ENCODE data around the gene KMT2A.
A peak's percentile ranks its signal among the peaks of the same experiment; 100 is the strongest.

Gene KMT2A

GRCh38 chr11:118485273-118485672, 49.0 kb downstream of the KMT2A start:
- no peaks in the 10 kb centered on the region for H3K9me2 ChIP-seq (replicated peaks; ENCODE audit: low read depth, low read length)
- H3K4me3 ChIP-seq (ENCODE audit: low read length, poor library complexity, severe bottlenecking) = no peak overlapping the region
- H3K27me3 ChIP-seq (ENCODE audit: insufficient read depth, low read length, poor library complexity, severe bottlenecking) = no peaks in the 10 kb centered on the region
- no peaks in the 10 kb centered on the region for H3K9me3 ChIP-seq (ENCODE audit: insufficient read depth, low read depth, low read length)
- H3K9ac ChIP-seq (ENCODE audit: low read depth, low read length, poor library complexity, severe bottlenecking) = no peak overlapping the region
- H3K79me2 ChIP-seq (ENCODE audit: insufficient read depth, low read length) = no peaks in the 10 kb centered on the region
- H3K4me2 ChIP-seq (ENCODE audit: low read depth, low read length, poor library complexity, severe bottlenecking) = no peak overlapping the region
- H2AFZ ChIP-seq (ENCODE audit: low read length) = no peak overlapping the region
- TF ChIP-seq CTCF (conservative IDR thresholded peaks at IDR 0.05; ENCODE audit: low read length) = peak; percentile 39
- TF ChIP-seq EZH2phosphoT487 (IDR thresholded peaks at IDR 0.05; ENCODE audit: borderline replicate concordance) = no peak
- peaks cover 80% of the 10 kb centered on the region for H3K36me3 ChIP-seq (ENCODE audit: insufficient read depth, low read length)
- H4K20me1 ChIP-seq (ENCODE audit: insufficient read depth, low read length, poor library complexity, severe bottlenecking) = no peaks in the 10 kb centered on the region
- H3F3A ChIP-seq (ENCODE audit: low read depth) = peaks cover 6% of the 10 kb centered on the region; the same call in 1 of the 2 replicates
- H3K4me1 ChIP-seq (ENCODE audit: insufficient read depth, low read length, poor library complexity, severe bottlenecking) = no peaks in the 10 kb centered on the region

GRCh38 chr11:118488480-118489109, 52.3 kb downstream of the KMT2A start:
- no peaks in the 10 kb centered on the region for H3K4me1 ChIP-seq (ENCODE audit: insufficient read depth, low read length, poor library complexity, severe bottlenecking)
- no peaks in the 10 kb centered on the region for H3K27me3 ChIP-seq (ENCODE audit: insufficient read depth, low read length, poor library complexity, severe bottlenecking)
- no peaks in the 10 kb centered on the region for H3K9me3 ChIP-seq (ENCODE audit: insufficient read depth, low read depth, low read length)
- TF ChIP-seq EZH2phosphoT487 (IDR thresholded peaks at IDR 0.05; ENCODE audit: borderline replicate concordance) = no peak
- peak; percentile 90 for TF ChIP-seq CTCF (conservative IDR thresholded peaks at IDR 0.05; ENCODE audit: low read length)
- no peak overlapping the region for H2AFZ ChIP-seq (ENCODE audit: low read length)
- H3K4me3 ChIP-seq (ENCODE audit: low read length, poor library complexity, severe bottlenecking) = no peak overlapping the region
- H3K4me2 ChIP-seq (ENCODE audit: low read depth, low read length, poor library complexity, severe bottlenecking) = no peak overlapping the region
- no peaks in the 10 kb centered on the region for H3K79me2 ChIP-seq (ENCODE audit: insufficient read depth, low read length)
- H3K36me3 ChIP-seq (ENCODE audit: insufficient read depth, low read length) = peaks cover 83% of the 10 kb centered on the region
- no peaks in the 10 kb centered on the region for H3K9me2 ChIP-seq (replicated peaks; ENCODE audit: low read depth, low read length)
- no peaks in the 10 kb centered on the region for H4K20me1 ChIP-seq (ENCODE audit: insufficient read depth, low read length, poor library complexity, severe bottlenecking)
- peaks cover 6% of the 10 kb centered on the region; the same call in 1 of the 2 replicates for H3F3A ChIP-seq (ENCODE audit: low read depth)
- no peak overlapping the region for H3K9ac ChIP-seq (ENCODE audit: low read depth, low read length, poor library complexity, severe bottlenecking)

- no peak for TF ChIP-seq EZH2phosphoT487 (IDR thresholded peaks at IDR 0.05; ENCODE audit: borderline replicate concordance)
- TF ChIP-seq CTCF (conservative IDR thresholded peaks at IDR 0.05; ENCODE audit: low read length) = no peak
- Histone ChIP-seq H4K20me1 (ENCODE audit: insufficient read depth, low read length, poor library complexity, severe bottlenecking) (no peaks in the 10 kb centered on the region), H3K9me3 (ENCODE audit: insufficient read depth, low read depth, low read length) (no peaks in the 10 kb centered on the region), H3F3A (ENCODE audit: low read depth) (peaks cover 6% of the 10 kb centered on the region; the same call in 1 of the 2 replicates), H3K4me3 (ENCODE audit: low read length, poor library complexity, severe bottlenecking) (no peak overlapping the region), H3K36me3 (ENCODE audit: insufficient read depth, low read length) (peaks cover 87% of the 10 kb centered on the region), H3K4me2 (ENCODE audit: low read depth, low read length, poor library complexity, severe bottlenecking) (no peak overlapping the region), H3K9ac (ENCODE audit: low read depth, low read length, poor library complexity, severe bottlenecking) (no peak overlapping the region), H3K79me2 (ENCODE audit: insufficient read depth, low read length) (no peaks in the 10 kb centered on the region), H3K4me1 (ENCODE audit: insufficient read depth, low read length, poor library complexity, severe bottlenecking) (no peaks in the 10 kb centered on the region), H3K9me2 (replicated peaks; ENCODE audit: low read depth, low read length) (no peaks in the 10 kb centered on the region), H3K27me3 (ENCODE audit: insufficient read depth, low read length, poor library complexity, severe bottlenecking) (no peaks in the 10 kb centered on the region), H2AFZ (ENCODE audit: low read length) (no peak overlapping the region)
Observed at GRCh38 chr11:118491041-118491440, 54.7 kb downstream of the KMT2A start.

Measured in Loucy (cell line).